OCI-LY7 (cell line): ENCODE measurements around the gene PGBD1.

ENCODE experiments used
- EZH2phosphoT487 ChIP-seq: fragments of 200-600 bp; sonication (generic); IDR thresholded peaks from 2 replicates; pipeline ENCODE4 v1.6.1; 2018; ENCODE audit warnings: low read depth, borderline replicate concordance, mild to moderate bottlenecking, mixed run types, antibody characterized with exemption, low read length, moderate library complexity, mixed read lengths
- TF ChIP-seq, protein P1 (sequence below): fragments of 200-600 bp; sonication (generic); conservative IDR thresholded peaks from 2 replicates; pipeline ENCODE4 v1.5.1; 2014; ENCODE audit warnings: mild to moderate bottlenecking, antibody characterized with exemption, low read length, moderate library complexity, mixed read lengths

DNA sequence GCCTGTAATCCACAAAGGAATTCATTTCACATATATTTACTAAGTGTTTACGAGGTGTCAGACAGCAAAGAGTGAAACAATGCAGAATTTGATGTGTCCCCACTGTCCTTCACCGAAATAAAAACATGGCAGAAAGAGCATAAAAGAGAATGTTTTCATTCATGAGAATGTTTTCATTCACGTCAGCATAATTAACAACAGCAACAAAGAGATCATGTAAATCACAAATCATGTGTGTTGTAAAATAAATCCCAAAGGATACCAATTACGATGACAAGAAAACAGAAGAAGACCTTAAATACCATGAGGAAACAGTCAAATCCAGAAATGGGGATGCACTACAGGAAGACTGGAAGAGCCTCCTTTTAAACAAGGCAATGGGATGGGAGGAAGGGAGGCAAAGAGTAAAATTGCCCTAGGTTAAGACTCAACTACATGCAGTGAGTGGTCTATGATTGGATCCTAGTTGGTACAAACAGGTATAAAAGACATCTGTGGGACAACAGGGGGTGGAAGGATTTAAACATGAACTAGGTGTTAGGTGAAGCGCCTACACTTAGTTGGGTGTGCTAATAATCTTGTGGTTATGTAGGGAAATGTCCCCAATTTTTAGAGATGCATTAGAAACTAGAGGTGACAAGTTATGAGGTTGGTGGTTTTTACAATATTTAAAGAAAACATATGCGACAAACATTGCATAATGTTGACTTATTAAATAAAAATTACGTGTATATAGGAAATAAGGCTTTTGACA, 53.1 kb downstream of the PGBD1 start:
- no peak for TF ChIP-seq EZH2phosphoT487
- TF ChIP-seq, protein P1, sequence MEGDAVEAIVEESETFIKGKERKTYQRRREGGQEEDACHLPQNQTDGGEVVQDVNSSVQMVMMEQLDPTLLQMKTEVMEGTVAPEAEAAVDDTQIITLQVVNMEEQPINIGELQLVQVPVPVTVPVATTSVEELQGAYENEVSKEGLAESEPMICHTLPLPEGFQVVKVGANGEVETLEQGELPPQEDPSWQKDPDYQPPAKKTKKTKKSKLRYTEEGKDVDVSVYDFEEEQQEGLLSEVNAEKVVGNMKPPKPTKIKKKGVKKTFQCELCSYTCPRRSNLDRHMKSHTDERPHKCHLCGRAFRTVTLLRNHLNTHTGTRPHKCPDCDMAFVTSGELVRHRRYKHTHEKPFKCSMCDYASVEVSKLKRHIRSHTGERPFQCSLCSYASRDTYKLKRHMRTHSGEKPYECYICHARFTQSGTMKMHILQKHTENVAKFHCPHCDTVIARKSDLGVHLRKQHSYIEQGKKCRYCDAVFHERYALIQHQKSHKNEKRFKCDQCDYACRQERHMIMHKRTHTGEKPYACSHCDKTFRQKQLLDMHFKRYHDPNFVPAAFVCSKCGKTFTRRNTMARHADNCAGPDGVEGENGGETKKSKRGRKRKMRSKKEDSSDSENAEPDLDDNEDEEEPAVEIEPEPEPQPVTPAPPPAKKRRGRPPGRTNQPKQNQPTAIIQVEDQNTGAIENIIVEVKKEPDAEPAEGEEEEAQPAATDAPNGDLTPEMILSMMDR = no peak
